Cardiac septum (tissue), 1 donor: ENCODE data around the gene SLC25A53. TPM values are rescaled to one million over a fixed set of nuclear protein-coding genes. Genes with fewer than 3 reads are reported as not detected.

ENCODE experiments used
- DNase-seq: peaks from one replicate; pipeline ENCODE4 v3.0.0-alpha.2; 2020; ENCODE audit warnings: low spot score
- intact Hi-C: fragments of 100-400 bp; cut with DNase I; formaldehyde crosslinking; loops from one replicate; pipeline ENCODE4 v1.14.0; 2022
- long read RNA-seq: library from polyadenylated mRNA; unstranded; transcript quantifications from one replicate; pipeline ENCODE4 v2.0.0, GENCODE V29; 2021
- total RNA-seq: library from RNA; stranded (reverse); fragmentation: NEBNext Ultra II Directional; extraction: Animal tissue kit (Norgen Biotek cat#: 25700); gene quantifications from one replicate; pipeline ENCODE4 v1.2.1, GENCODE V29; 2021
- donor health status: DM: no; HTN: no; CAD: no.

Gene SLC25A53
- 10.9 TPM for total RNA-seq
- long read RNA-seq, transcript SLC25A53-201 (2 exons, 731 nt) = major isoform, 11 of 21 reads
- long read RNA-seq, partial matches to known transcripts = 0 of 21 reads
- long read RNA-seq, other reads (novel, unspliced or antisense) = 10 of 21 reads

GRCh38 chrX:104156630-104157529 is at the start of gene SLC25A53:
Gene SLC25A53, minus strand, starts transcription at chrX:104157009. Its CDS starts 51,752 bp downstream, at chrX:104105257.
- intact Hi-C loops = no loop called here
- DNase-seq = peak; percentile 87

- DNase-seq = no peak
- intact Hi-C loops = no loop called here
Observed at GRCh38 chrX:104205548-104205947, 48.7 kb upstream of the SLC25A53 start.

GRCh38 chrX:104195489-104196084 is 38.8 kb upstream of the SLC25A53 start:
- intact Hi-C loops = no loop called here
- DNase-seq = no peak

GRCh38 chrX:104195013-104195412 is 38.2 kb upstream of the SLC25A53 start:
- intact Hi-C loops = no loop called here
- no peak for DNase-seq

GRCh38 chrX:104193485-104193884 is 36.7 kb upstream of the SLC25A53 start:
- no peak for DNase-seq
- intact Hi-C loops = no loop called here

- intact Hi-C loops = no loop called here
- DNase-seq = no peak
Observed at GRCh38 chrX:104189837-104190236, 33.0 kb upstream of the SLC25A53 start.

GRCh38 chrX:104187931-104188330 is 31.1 kb upstream of the SLC25A53 start:
- no peak for DNase-seq
- intact Hi-C loops = no loop called here

- intact Hi-C loops = no loop called here
- DNase-seq = no peak
Observed at GRCh38 chrX:104183685-104184084, 26.9 kb upstream of the SLC25A53 start.

- intact Hi-C loops = no loop called here
- no peak for DNase-seq
Observed at GRCh38 chrX:104173841-104174240, 17.0 kb upstream of the SLC25A53 start.

- DNase-seq = no peak
Observed at GRCh38 chrX:104172788-104173187, 16.0 kb upstream of the SLC25A53 start.

GRCh38 chrX:104172121-104172520 is 15.3 kb upstream of the SLC25A53 start:
- intact Hi-C loops = no loop called here

More at GRCh38 chrX:104172788-104173187, 16.0 kb upstream of the SLC25A53 start:
- intact Hi-C loops = no loop called here

GRCh38 chrX:104168127-104168526 is 11.3 kb upstream of the SLC25A53 start:
- DNase-seq = no peak
- intact Hi-C loops = no loop called here

More at GRCh38 chrX:104172121-104172520, 15.3 kb upstream of the SLC25A53 start:
- DNase-seq = no peak

- no peak for DNase-seq
- intact Hi-C loops = no loop called here
Observed at GRCh38 chrX:104166735-104167436, 10.1 kb upstream of the SLC25A53 start.

- DNase-seq = peak; percentile 95
- intact Hi-C loops = no loop called here
Observed at GRCh38 chrX:104165894-104166734, 9.3 kb upstream of the SLC25A53 start, which contains the start of gene FAM199X. Gene FAM199X, plus strand, starts transcription at chrX:104166453. Its CDS starts 333 bp downstream, at chrX:104166786.

- DNase-seq = no peak
- intact Hi-C loops = no loop called here
Observed at GRCh38 chrX:104151037-104151436, 5.8 kb downstream of the SLC25A53 start.

- no peak for DNase-seq
- intact Hi-C loops = no loop called here
Observed at GRCh38 chrX:104141087-104141760, 15.6 kb downstream of the SLC25A53 start.

- intact Hi-C loops = loop anchor here (2.0 kb wide), 1 partner anchor 293 kb away; no protein-coding TSS in a partner anchor
- no peak for DNase-seq
Observed at GRCh38 chrX:104137496-104137895, 19.3 kb downstream of the SLC25A53 start.
